Activated T-helper 2 cell treated with anti-CD3 and anti-CD28 coated beads, Interferon-gamma antibody, Interleukin-2, Interleukin-4, amounts not matched to agents 10 μg/mL and 5 μg/mL and 100 μg/mL, durations not matched to agents 14 hours and 24 hours and 36 hours (primary cell): ENCODE measurements around the gene ZNF212. TPM values are rescaled to one million over a fixed set of nuclear protein-coding genes. Genes with fewer than 3 reads are reported as not detected.
"Not testable (repeated sequence)": the region's sequence is repeated elsewhere in the genome, so short reads cannot be mapped to it uniquely, and the experiment has no call there.

Experiments used
- DNase-seq: peaks from one replicate; pipeline ENCODE4 v3.0.0; 2021; ENCODE audit warnings: low spot score
- H3K27ac Mint-ChIP-seq: one replicate; pipeline ENCODE4 v1.8.0; 2021; ENCODE audit warnings: mixed read lengths
- H3K27me3 Mint-ChIP-seq: one replicate; pipeline ENCODE4 v1.8.0; 2021; ENCODE audit warnings: low read depth, mixed read lengths
- H3K36me3 Mint-ChIP-seq: one replicate; pipeline ENCODE4 v1.8.0; 2021; ENCODE audit warnings: low read depth, mixed read lengths
- H3K4me1 Mint-ChIP-seq: one replicate; pipeline ENCODE4 v1.8.0; 2021; ENCODE audit warnings: low read depth, mixed read lengths
- H3K4me3 Mint-ChIP-seq: one replicate; pipeline ENCODE4 v1.8.0; 2021; ENCODE audit warnings: low read depth, mild to moderate bottlenecking, moderate library complexity, mixed read lengths
- H3K9me3 Mint-ChIP-seq: one replicate; pipeline ENCODE4 v1.8.0; 2021; ENCODE audit warnings: mixed read lengths
- intact Hi-C: fragments of 100-400 bp; cut with micrococcal nuclease; formaldehyde crosslinking; loops from one replicate; pipeline ENCODE4 v1.15.1; 2023
- total RNA-seq: library from RNA; stranded (reverse); gene quantifications from 2 replicates; pipeline ENCODE4 v1.2.3, GENCODE V29; 2022

Gene ZNF212
- total RNA-seq, 1 donor from 2014 or later: 18.4 TPM

- peaks cover 46% of the 10 kb centered on the region for H3K4me1 Mint-ChIP-seq
- H3K36me3 Mint-ChIP-seq: peaks cover 40% of the 10 kb centered on the region
- H3K4me3 Mint-ChIP-seq: peak overlapping the region; percentile 3
- H3K27ac Mint-ChIP-seq: peak overlapping the region; percentile 81
- intact Hi-C loops: loop anchor here (2.0 to 10.0 kb wide), 3 partner anchors 16 to 220 kb away; partner anchors contain the start of genes PDIA4 and ZNF398
- no peaks in the 10 kb centered on the region for H3K27me3 Mint-ChIP-seq
- H3K9me3 Mint-ChIP-seq: peaks cover 7% of the 10 kb centered on the region
- no peak for DNase-seq
Observed at GRCh38 chr7:149245244-149245643, 5.8 kb downstream of the ZNF212 start.

- H3K9me3 Mint-ChIP-seq: peaks cover 7% of the 10 kb centered on the region
- intact Hi-C loops: loop anchor here (2.0 to 10.0 kb wide), 3 partner anchors 15 to 221 kb away; partner anchors contain the start of genes PDIA4 and ZNF398
- H3K36me3 Mint-ChIP-seq: peaks cover 41% of the 10 kb centered on the region
- H3K27me3 Mint-ChIP-seq: no peaks in the 10 kb centered on the region
- H3K27ac Mint-ChIP-seq: peak overlapping the region; percentile 81
- peaks cover 42% of the 10 kb centered on the region for H3K4me1 Mint-ChIP-seq
- peak overlapping the region; percentile 3 for H3K4me3 Mint-ChIP-seq
- DNase-seq: no peak
Observed at GRCh38 chr7:149245744-149246143, 6.3 kb downstream of the ZNF212 start.

GRCh38 chr7:149248777-149249176 is 9.3 kb downstream of the ZNF212 start:
- Mint-ChIP-seq H3K27me3 (no peaks in the 10 kb centered on the region), H3K27ac (peak overlapping the region; percentile 97), H3K4me3 (peak overlapping the region; percentile 30), H3K9me3 (no peaks in the 10 kb centered on the region), H3K36me3 (peaks cover 45% of the 10 kb centered on the region), H3K4me1 (peaks cover 35% of the 10 kb centered on the region)
- intact Hi-C loops: loop anchor here (1.0 to 10.0 kb wide), 4 partner anchors 13 to 224 kb away; partner anchors contain the start of genes PDIA4 and ZNF398
- no peak for DNase-seq

- H3K9me3 Mint-ChIP-seq, H3K27me3 Mint-ChIP-seq, intact Hi-C loops, H3K4me3 Mint-ChIP-seq, DNase-seq: not testable (repeated sequence)
- Mint-ChIP-seq H3K4me1 (peaks cover 31% of the 10 kb centered on the region), H3K27ac (peak overlapping the region; percentile 46), H3K36me3 (peaks cover 49% of the 10 kb centered on the region)
Observed at GRCh38 chr7:149250151-149250550, 10.7 kb downstream of the ZNF212 start.

GRCh38 chr7:149251518-149251917 is 12.1 kb downstream of the ZNF212 start:
- DNase-seq, H3K4me3 Mint-ChIP-seq, H3K27ac Mint-ChIP-seq, H3K9me3 Mint-ChIP-seq, H3K27me3 Mint-ChIP-seq, intact Hi-C loops: not testable (repeated sequence)
- H3K36me3 Mint-ChIP-seq: peaks cover 49% of the 10 kb centered on the region
- peaks cover 21% of the 10 kb centered on the region for H3K4me1 Mint-ChIP-seq

- DNase-seq: no peak
- no peaks in the 10 kb centered on the region for H3K27me3 Mint-ChIP-seq
- peaks cover 49% of the 10 kb centered on the region for H3K36me3 Mint-ChIP-seq
- no peaks in the 10 kb centered on the region for H3K9me3 Mint-ChIP-seq
- H3K4me3 Mint-ChIP-seq: no peak overlapping the region
- H3K27ac Mint-ChIP-seq: no peak overlapping the region
- intact Hi-C loops: no loop called here
- H3K4me1 Mint-ChIP-seq: peaks cover 21% of the 10 kb centered on the region
Observed at GRCh38 chr7:149252378-149252777, 12.9 kb downstream of the ZNF212 start.

- Mint-ChIP-seq H3K27ac (no peak overlapping the region), H3K27me3 (no peaks in the 10 kb centered on the region), H3K4me3 (no peak overlapping the region), H3K9me3 (no peaks in the 10 kb centered on the region), H3K36me3 (peaks cover 42% of the 10 kb centered on the region), H3K4me1 (peaks cover 14% of the 10 kb centered on the region)
- intact Hi-C loops: no loop called here
- DNase-seq: no peak
Observed at GRCh38 chr7:149253665-149254064, 14.2 kb downstream of the ZNF212 start.

GRCh38 chr7:149254181-149254858 is 14.9 kb downstream of the ZNF212 start:
- H3K36me3 Mint-ChIP-seq: peaks cover 39% of the 10 kb centered on the region
- H3K9me3 Mint-ChIP-seq: no peaks in the 10 kb centered on the region
- no peak overlapping the region for H3K27ac Mint-ChIP-seq
- no peak overlapping the region for H3K4me3 Mint-ChIP-seq
- H3K4me1 Mint-ChIP-seq: peaks cover 7% of the 10 kb centered on the region
- H3K27me3 Mint-ChIP-seq: no peaks in the 10 kb centered on the region
- intact Hi-C loops: no loop called here
- DNase-seq: no peak

- intact Hi-C loops: no loop called here
- H3K27ac Mint-ChIP-seq: no peak overlapping the region
- no peaks in the 10 kb centered on the region for H3K27me3 Mint-ChIP-seq
- no peak overlapping the region for H3K4me3 Mint-ChIP-seq
- H3K9me3 Mint-ChIP-seq: no peaks in the 10 kb centered on the region
- peaks cover 37% of the 10 kb centered on the region for H3K36me3 Mint-ChIP-seq
- no peak for DNase-seq
- peaks cover 5% of the 10 kb centered on the region for H3K4me1 Mint-ChIP-seq
Observed at GRCh38 chr7:149255174-149255573, 15.7 kb downstream of the ZNF212 start.

- H3K36me3 Mint-ChIP-seq: peaks cover 30% of the 10 kb centered on the region
- no peaks in the 10 kb centered on the region for H3K9me3 Mint-ChIP-seq
- H3K4me3 Mint-ChIP-seq: no peak overlapping the region
- H3K27ac Mint-ChIP-seq: no peak overlapping the region
- H3K4me1 Mint-ChIP-seq: peaks cover 14% of the 10 kb centered on the region
- DNase-seq: no peak
- intact Hi-C loops: no loop called here
- H3K27me3 Mint-ChIP-seq: no peaks in the 10 kb centered on the region
Observed at GRCh38 chr7:149256568-149256967, 17.1 kb downstream of the ZNF212 start.

GRCh38 chr7:149257146-149257545 is 17.7 kb downstream of the ZNF212 start:
- no peaks in the 10 kb centered on the region for H3K27me3 Mint-ChIP-seq
- peaks cover 16% of the 10 kb centered on the region for H3K4me1 Mint-ChIP-seq
- H3K9me3 Mint-ChIP-seq: no peaks in the 10 kb centered on the region
- intact Hi-C loops: no loop called here
- H3K36me3 Mint-ChIP-seq: peaks cover 26% of the 10 kb centered on the region
- no peak for DNase-seq
- H3K27ac Mint-ChIP-seq: peak overlapping the region; percentile 33
- H3K4me3 Mint-ChIP-seq: no peak overlapping the region

GRCh38 chr7:149261316-149261828 is 21.9 kb downstream of the ZNF212 start:
- Mint-ChIP-seq H3K9me3 (no peaks in the 10 kb centered on the region), H3K27ac (peak overlapping the region; percentile 93), H3K4me3 (peak overlapping the region; percentile 82), H3K27me3 (no peaks in the 10 kb centered on the region), H3K36me3 (peaks cover 27% of the 10 kb centered on the region), H3K4me1 (peaks cover 27% of the 10 kb centered on the region)
- no peak for DNase-seq
- intact Hi-C loops: loop anchor here (1.0 to 10.0 kb wide), 6 partner anchors 12 to 363 kb away; partner anchors contain the start of genes ZNF425 and ZNF746
